ENCODE measurements around the gene EIPR1. TPM values are rescaled to one million over a fixed set of nuclear protein-coding genes. Genes with fewer than 3 reads are reported as not detected.
"Not testable (repeated sequence)": the region's sequence is repeated elsewhere in the genome, so short reads cannot be mapped to it uniquely, and the experiment has no call there.

Gene EIPR1
- total RNA-seq, 2 donors from 2014 or later = 14.1 to 16.3 TPM

GRCh38 chr2:3195641-3196476, 181.8 kb downstream of the EIPR1 start:
- intact Hi-C loops (cut with DNase I) = no loop called here
- no peak for DNase-seq (ENCODE audit: low spot score)

GRCh38 chr2:3194828-3195227, 182.8 kb downstream of the EIPR1 start:
- no peak for DNase-seq (ENCODE audit: low spot score)
- intact Hi-C loops (cut with DNase I) = no loop called here

GRCh38 chr2:3193443-3194330, 183.9 kb downstream of the EIPR1 start:
- DNase-seq (ENCODE audit: low spot score) = no peak
- intact Hi-C loops (cut with DNase I) = no loop called here

- DNase-seq (ENCODE audit: low spot score) = no peak
Measured at GRCh38 chr2:3192920-3193319, 184.7 kb downstream of the EIPR1 start.

GRCh38 chr2:3192281-3192818, 185.3 kb downstream of the EIPR1 start:
- intact Hi-C loops (cut with DNase I) = no loop called here
- no peak for DNase-seq (ENCODE audit: low spot score)

More at GRCh38 chr2:3192920-3193319, 184.7 kb downstream of the EIPR1 start:
- intact Hi-C loops (cut with DNase I) = no loop called here

- DNase-seq (ENCODE audit: low spot score) = no peak
- intact Hi-C loops (cut with DNase I) = no loop called here
Measured at GRCh38 chr2:3189961-3190360, 187.7 kb downstream of the EIPR1 start.

- intact Hi-C loops (cut with DNase I) = no loop called here
- no peak for DNase-seq (ENCODE audit: low spot score)
Measured at GRCh38 chr2:3189076-3189591, 188.5 kb downstream of the EIPR1 start.

GRCh38 chr2:3188405-3188946, 189.1 kb downstream of the EIPR1 start:
- DNase-seq (ENCODE audit: low spot score) = no peak
- intact Hi-C loops (cut with DNase I) = no loop called here

- intact Hi-C loops (cut with DNase I) = no loop called here
- no peak for DNase-seq (ENCODE audit: low spot score)
Measured at GRCh38 chr2:3187467-3187866, 190.2 kb downstream of the EIPR1 start.

- no peak for DNase-seq (ENCODE audit: low spot score)
- intact Hi-C loops (cut with DNase I) = no loop called here
Measured at GRCh38 chr2:3186766-3187165, 190.9 kb downstream of the EIPR1 start.

- DNase-seq (ENCODE audit: low spot score) = no peak
- intact Hi-C loops (cut with DNase I) = no loop called here
Measured at GRCh38 chr2:3185910-3186309, 191.7 kb downstream of the EIPR1 start.

GRCh38 chr2:3185256-3185655, 192.4 kb downstream of the EIPR1 start:
- no peak for DNase-seq (ENCODE audit: low spot score)
- intact Hi-C loops (cut with DNase I) = no loop called here

GRCh38 chr2:3184167-3184566, 193.5 kb downstream of the EIPR1 start:
- intact Hi-C loops (cut with DNase I) = no loop called here
- peak; percentile 57 for DNase-seq (ENCODE audit: low spot score)

GRCh38 chr2:3183766-3184165, 193.9 kb downstream of the EIPR1 start:
- intact Hi-C loops (cut with DNase I) = no loop called here
- DNase-seq (ENCODE audit: low spot score) = peak; percentile 72

- peak; percentile 22 for DNase-seq (ENCODE audit: low spot score)
- intact Hi-C loops (cut with DNase I) = no loop called here
Measured at GRCh38 chr2:3182848-3183247, 194.8 kb downstream of the EIPR1 start.

GRCh38 chr2:3181416-3182010, 196.1 kb downstream of the EIPR1 start:
- no peak for DNase-seq (ENCODE audit: low spot score)
- intact Hi-C loops (cut with DNase I) = no loop called here

- intact Hi-C loops (cut with DNase I) = not testable (repeated sequence)
Measured at GRCh38 chr2:3180909-3181221, 196.8 kb downstream of the EIPR1 start.

GRCh38 chr2:3180082-3180908, 197.3 kb downstream of the EIPR1 start:
- DNase-seq (ENCODE audit: low spot score) = no peak
- intact Hi-C loops (cut with DNase I) = no loop called here

More at GRCh38 chr2:3180909-3181221, 196.8 kb downstream of the EIPR1 start:
- peak; percentile 81 for DNase-seq (ENCODE audit: low spot score)
